Brain microvascular endothelial cell (primary cell): ENCODE data around the gene TACC2.

Source experiments
- DNase-seq: peaks from one replicate; pipeline ENCODE4 v3.0.0-alpha.2; 2020
- H3K27ac ChIP-seq: fragments of 250-450 bp; sonication (Bioruptor Pico); 2 replicates; pipeline ENCODE4 v1.5.1; 2020; ENCODE audit warnings: mild to moderate bottlenecking, moderate library complexity
- H3K27me3 ChIP-seq: fragments of 250-450 bp; sonication (Bioruptor Pico); replicated peaks from 2 replicates; pipeline ENCODE4 v1.5.1; 2020; ENCODE audit warnings: mild to moderate bottlenecking
- H3K36me3 ChIP-seq: fragments of 250-450 bp; sonication (Bioruptor Pico); replicated peaks from 2 replicates; pipeline ENCODE4 v1.5.1; 2020; ENCODE audit warnings: mild to moderate bottlenecking
- H3K4me3 ChIP-seq: 2 replicates; pipeline ENCODE4 v1.5.1; 2011; ENCODE audit warnings: low read depth, mild to moderate bottlenecking, control low read depth, low read length, moderate library complexity
- CTCF ChIP-seq: IDR thresholded peaks from 2 replicates; pipeline ENCODE4 v1.5.1; 2011; ENCODE audit warnings: low read depth, mild to moderate bottlenecking, moderate library complexity, low read length, control low read depth, inconsistent platforms; ENCODE audit errors: missing control alignments
- in situ Hi-C: cut with HindIII; loops from 2 replicates; pipeline ENCODE4 v1.10.0; 2017; ENCODE audit warnings: low sequenced_read_pairs, low pct_ligation_motif_present

The TACC2 gene

GRCh38 chr10:122029499-122030199 lies 40.7 kb downstream of the TACC2 start:
- Histone ChIP-seq H3K27me3 (no peaks in the 10 kb centered on the region), H3K27ac (no peak overlapping the region), H3K4me3 (no peak overlapping the region), H3K36me3 (no peaks in the 10 kb centered on the region)
- in situ Hi-C loops: no loop called here
- DNase-seq: no peak
- TF ChIP-seq CTCF: peak; percentile 35

- Histone ChIP-seq H3K4me3 (no peak overlapping the region), H3K27ac (no peak overlapping the region), H3K27me3 (no peaks in the 10 kb centered on the region), H3K36me3 (no peaks in the 10 kb centered on the region)
- no peak for DNase-seq
- in situ Hi-C loops: no loop called here
- TF ChIP-seq CTCF: no peak
Observed at GRCh38 chr10:122030200-122030552, 41.2 kb downstream of the TACC2 start.

- in situ Hi-C loops: no loop called here
- Histone ChIP-seq H3K27me3 (no peaks in the 10 kb centered on the region), H3K4me3 (no peak overlapping the region), H3K36me3 (no peaks in the 10 kb centered on the region), H3K27ac (no peak overlapping the region)
- no peak for TF ChIP-seq CTCF
- DNase-seq: no peak
Observed at GRCh38 chr10:122033224-122033926, 44.4 kb downstream of the TACC2 start.

GRCh38 chr10:122034149-122034756 lies 45.3 kb downstream of the TACC2 start:
- in situ Hi-C loops: no loop called here
- Histone ChIP-seq H3K27me3 (no peaks in the 10 kb centered on the region), H3K4me3 (no peak overlapping the region), H3K27ac (no peak overlapping the region), H3K36me3 (no peaks in the 10 kb centered on the region)
- no peak for TF ChIP-seq CTCF
- no peak for DNase-seq

- H3K4me3 ChIP-seq: no peak overlapping the region
- no peak overlapping the region for H3K27ac ChIP-seq
- H3K36me3 ChIP-seq: no peaks in the 10 kb centered on the region
- DNase-seq: no peak
- in situ Hi-C loops: no loop called here
- H3K27me3 ChIP-seq: no peaks in the 10 kb centered on the region
- TF ChIP-seq CTCF: no peak
Observed at GRCh38 chr10:122040786-122041185, 51.8 kb downstream of the TACC2 start.
